DLD1 (cell line): ENCODE data around the gene SLAIN2.
"Not testable (repeated sequence)": the region's sequence is repeated elsewhere in the genome, so short reads cannot be mapped to it uniquely, and the experiment has no call there.

Experiments used
- in situ Hi-C: cut with HindIII; loops from 2 replicates; pipeline ENCODE4 v1.10.0; 2017; ENCODE audit warnings: low sequenced_read_pairs

The SLAIN2 gene

DNA sequence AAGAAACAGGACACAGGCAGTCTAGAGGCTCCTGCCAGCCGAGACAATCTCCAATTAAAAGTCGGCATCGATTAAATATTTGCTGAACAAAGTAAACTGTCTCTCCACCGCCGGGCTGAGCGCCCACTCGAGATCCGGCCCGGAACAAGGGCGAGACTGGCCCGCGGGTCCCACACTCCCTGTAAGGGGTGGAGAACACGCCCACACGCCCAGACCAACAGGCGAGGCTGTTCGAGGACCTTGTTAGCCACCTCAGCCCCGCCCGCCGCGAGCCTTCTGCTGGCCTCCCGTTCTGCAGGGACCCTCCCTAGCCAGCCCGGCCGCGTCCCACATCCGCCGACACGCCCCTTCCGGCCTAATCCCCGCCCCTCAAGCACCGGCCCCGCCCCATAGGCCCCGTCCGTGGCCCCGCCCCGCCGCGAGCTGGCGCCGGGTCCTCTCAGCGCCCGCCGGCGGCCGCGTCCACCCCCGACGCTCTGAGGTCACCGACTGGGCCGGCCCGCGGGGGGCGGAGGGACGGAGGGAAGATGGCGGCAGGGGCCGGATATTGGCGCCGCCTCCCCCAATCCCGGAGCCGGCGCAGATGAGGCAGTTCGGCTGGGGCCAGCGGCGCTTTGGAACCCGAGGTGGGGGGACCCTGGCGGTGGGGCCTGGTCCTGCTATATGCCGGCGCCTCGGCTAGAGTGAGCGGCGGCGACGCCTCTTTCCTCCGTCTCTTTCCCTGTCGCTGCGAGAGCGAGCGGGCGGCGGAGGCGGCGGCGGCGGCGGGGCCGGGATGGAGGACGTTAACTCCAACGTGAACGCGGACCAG, at the start of gene SLAIN2:
TSS of gene SLAIN2 (plus strand) at position 565 of the 811 bp plus-strand sequence. CDS start at position 776, 211 bp downstream.
- in situ Hi-C loops = no loop called here

- in situ Hi-C loops = not testable (repeated sequence)
Observed at GRCh38 chr4:48292218-48292790, 49.0 kb upstream of the SLAIN2 start.

DNA sequence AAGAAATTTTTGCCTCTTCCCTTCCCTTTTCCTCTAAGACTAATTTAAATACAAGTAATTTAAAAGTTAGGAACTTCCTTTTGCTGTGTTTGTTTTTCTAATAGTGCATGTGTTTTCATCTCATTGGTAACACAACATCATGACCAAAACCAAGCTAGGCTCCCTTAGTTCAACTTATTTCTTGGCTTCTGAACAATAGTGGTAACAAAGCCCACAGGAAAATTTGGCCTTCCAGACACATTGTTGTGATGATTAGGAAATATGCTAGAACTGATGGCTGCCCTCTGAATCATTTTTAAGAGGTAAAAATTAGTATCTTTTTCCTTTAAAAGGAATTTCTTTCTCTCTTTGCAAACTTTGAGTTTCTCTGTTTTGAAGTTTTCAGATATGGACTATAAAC, 46.2 kb upstream of the SLAIN2 start:
- in situ Hi-C loops = no loop called here

- in situ Hi-C loops = no loop called here
Observed at GRCh38 chr4:48296365-48296764, 45.0 kb upstream of the SLAIN2 start.

DNA sequence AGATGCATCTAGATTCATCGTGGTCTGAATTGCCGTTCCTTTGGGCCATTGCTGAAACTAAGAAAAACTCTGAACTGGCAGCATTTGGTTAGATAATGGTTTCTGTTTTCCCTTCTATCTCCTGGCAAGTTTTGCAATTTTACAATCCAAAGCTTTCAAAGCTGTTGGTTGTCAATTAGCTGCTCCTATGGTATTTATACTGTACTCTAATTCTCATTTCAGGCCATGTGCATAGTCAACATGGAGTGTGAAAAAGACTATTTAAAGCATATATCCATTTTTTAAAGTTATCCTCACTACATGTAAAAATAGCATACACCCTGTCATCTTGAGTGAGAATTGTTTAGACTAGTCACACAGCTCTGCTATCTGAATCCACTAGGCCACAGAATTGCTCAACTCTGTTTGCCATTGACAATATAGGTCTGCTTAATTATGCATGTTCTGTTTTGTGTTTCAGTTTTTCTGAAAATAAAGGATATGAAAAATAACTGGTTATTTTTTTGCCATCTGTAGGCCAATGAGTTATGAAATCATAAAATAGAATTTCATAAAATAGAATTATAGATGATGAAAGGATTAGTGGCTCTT, 44.0 kb upstream of the SLAIN2 start:
- in situ Hi-C loops = no loop called here

- in situ Hi-C loops = no loop called here
Observed at GRCh38 chr4:48299560-48299959, 41.8 kb upstream of the SLAIN2 start.

DNA sequence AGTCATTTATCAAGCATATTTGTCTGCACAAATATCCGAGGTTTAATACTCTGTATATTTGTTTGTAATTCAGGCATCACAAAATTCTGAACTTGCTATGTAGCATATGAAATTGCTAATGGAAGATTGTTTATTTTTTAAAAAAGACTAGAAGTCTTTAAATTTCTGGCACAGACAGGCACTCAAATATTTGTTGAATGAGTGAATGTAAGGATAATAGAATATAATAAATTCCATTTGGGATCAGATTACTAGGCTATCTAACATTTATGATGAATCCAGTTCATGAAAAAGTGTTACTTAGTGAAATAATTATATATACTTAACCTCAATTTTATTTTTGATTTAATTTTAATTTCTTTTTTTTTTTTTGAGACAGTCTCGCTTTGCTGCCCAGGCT, 41.3 kb upstream of the SLAIN2 start:
- in situ Hi-C loops = no loop called here

- in situ Hi-C loops = no loop called here
Observed at GRCh38 chr4:48305508-48305907, 35.8 kb upstream of the SLAIN2 start.

DNA sequence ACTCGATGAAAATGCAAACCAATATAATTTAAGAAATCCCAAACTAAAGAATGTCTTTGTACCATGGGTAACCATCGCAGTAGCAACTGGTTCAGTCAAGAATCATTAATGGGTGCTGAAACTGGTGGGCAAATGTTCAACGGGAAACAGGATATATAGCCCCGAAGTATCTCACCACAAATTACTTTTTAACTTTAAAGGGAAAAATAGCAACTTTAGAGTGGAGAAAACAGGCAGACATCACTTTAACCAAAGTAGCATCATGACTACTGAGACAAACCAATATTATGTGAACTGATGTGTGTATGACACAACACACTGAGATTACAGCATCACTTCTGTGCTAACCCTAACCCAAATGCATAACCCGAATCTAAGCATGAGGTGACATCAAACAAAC, 33.8 kb upstream of the SLAIN2 start:
- in situ Hi-C loops = no loop called here

- in situ Hi-C loops = no loop called here
Observed at GRCh38 chr4:48308901-48309300, 32.4 kb upstream of the SLAIN2 start.

GRCh38 chr4:48311896-48312295, 29.4 kb upstream of the SLAIN2 start:
- in situ Hi-C loops = no loop called here

- in situ Hi-C loops = not testable (repeated sequence)
Observed at GRCh38 chr4:48314746-48315145, 26.6 kb upstream of the SLAIN2 start.

- in situ Hi-C loops = no loop called here
Observed at GRCh38 chr4:48315728-48316630, 25.4 kb upstream of the SLAIN2 start.

DNA sequence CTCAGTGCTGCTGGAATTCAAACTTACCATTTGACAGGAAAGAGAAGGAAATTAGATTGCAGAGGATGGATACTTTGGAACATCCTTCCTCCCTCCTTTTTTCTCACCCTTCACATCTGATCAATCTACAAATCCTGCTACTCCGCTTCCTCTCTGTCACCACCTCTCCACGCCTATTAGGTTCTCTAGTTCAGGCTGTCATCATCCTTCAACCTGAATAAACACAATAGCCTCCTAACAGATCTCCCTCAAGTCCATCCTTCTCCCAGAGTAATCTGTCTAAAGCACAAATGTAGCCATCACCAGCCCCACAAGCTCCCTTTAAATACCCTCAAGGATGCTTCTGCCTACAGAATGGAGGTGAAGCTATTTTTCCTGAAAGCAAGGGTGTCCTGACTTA, 20.0 kb upstream of the SLAIN2 start:
- in situ Hi-C loops = no loop called here

- in situ Hi-C loops = no loop called here
Observed at GRCh38 chr4:48322063-48322462, 19.3 kb upstream of the SLAIN2 start.

DNA sequence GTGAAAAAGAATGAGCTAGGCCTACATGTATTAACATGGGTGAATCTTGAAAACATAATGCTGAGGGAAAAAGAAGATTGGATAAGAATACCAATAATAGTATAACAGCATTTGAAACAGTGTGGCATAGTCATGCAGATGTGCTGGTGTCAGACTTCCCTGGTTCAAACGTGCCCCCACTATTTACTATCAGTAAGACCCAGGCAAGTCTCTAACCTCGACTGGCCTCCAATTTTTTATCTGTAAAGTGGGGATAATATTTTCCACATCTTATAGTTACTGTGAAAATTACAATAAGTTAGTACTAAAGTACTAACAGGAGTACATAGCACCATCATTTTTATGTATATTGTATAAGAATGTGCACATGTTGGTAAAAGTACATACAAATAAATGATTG, 17.0 kb upstream of the SLAIN2 start:
- in situ Hi-C loops = no loop called here

DNA sequence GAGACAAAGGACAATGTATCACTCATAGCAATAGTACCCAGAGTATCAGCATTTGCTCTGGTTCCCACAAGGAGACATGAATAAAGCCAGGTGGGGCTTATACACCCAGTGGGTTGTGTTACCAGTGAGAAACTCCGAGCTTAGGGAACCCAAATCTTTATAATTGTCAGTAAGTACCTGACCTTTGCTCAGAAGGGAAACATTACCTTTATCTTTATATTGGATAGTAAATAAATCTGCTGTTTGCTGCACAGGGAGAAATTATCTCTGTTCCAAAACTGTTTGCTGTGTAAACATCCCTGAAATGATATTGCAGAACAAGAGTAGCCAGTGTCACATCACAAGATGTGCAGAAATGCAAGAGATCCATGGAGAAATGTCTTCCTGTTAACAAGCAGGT, 12.1 kb upstream of the SLAIN2 start:
- in situ Hi-C loops = no loop called here

DNA sequence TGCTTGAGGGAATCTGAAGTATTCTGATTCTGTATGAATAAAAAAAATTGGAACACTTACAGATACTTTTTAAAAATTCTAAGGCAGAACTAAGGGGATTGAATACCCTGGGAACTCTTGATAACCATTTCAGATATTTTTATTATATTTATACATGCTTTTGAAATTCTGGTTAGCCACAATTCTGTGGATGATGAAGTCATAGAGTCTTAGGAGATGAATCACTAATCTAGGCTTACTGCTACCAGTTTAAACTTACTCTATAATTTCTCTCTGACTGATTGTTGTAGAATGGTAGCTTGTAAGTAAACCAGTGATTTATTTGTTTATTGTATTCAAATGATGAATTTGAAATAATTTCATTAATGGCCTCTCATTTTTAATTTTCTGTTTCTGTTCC, 11.4 kb upstream of the SLAIN2 start:
- in situ Hi-C loops = no loop called here

DNA sequence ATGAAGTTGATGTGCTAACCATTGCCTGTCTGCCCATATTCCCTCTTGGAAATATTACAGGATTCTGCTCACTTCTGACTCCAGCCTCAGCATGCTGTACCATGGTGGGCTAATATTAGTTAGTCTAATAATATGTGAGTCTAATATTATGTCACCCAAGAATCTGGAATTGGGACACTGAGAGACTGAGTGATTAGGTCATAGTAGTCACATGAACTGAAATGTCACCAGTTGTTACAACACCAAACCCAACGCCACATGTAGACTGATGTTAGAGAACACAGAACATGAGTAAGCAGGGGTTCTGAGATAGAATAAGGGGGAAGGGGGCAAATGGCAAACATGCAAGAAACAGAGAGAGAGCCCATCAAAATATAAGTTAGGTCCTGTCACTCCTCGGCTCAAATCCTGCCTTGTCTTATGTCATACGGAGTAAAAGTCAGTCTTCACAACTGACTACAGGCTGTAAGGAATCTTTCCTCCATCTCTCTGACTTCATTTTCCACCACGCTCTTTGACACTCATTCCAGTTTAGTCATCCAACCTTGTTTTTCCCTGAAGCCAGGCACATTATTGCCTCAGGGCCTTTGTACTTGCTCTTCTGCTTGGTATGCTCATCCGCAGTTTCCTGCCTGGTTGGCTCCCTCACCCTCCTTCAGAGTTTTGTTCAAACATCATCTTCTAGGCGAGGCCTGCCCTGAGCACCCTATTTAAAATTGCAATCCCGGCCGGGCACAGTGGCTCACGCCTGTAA, 9.6 kb upstream of the SLAIN2 start:
- in situ Hi-C loops = no loop called here

- in situ Hi-C loops = no loop called here
Observed at GRCh38 chr4:48332661-48333060, 8.7 kb upstream of the SLAIN2 start.

DNA sequence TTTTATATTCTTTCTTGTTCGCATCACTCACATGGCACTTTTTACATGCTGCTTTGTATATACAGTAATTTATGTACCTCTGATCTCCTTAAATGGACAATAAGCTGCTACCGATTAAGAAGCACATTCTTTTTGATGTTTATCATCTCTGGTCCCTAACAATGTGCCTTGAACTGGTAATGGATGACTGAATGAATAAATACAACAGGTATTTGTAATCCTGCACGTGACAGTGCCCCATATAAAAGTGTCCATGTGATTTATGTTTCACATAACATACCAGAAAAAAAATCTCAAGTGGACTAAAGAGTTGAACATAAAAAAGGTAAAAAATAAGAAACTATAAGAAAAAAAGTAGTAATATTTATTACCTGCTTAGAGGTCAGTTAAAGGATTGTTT, 7.7 kb upstream of the SLAIN2 start:
- in situ Hi-C loops = no loop called here
